Mesodermal cell (in vitro differentiated cells): ENCODE results near the gene ZNF230.
A peak's percentile ranks its signal among the peaks of the same experiment; 100 is the strongest.

ENCODE experiments used
- H3K27ac ChIP-seq: 2 replicates; pipeline ENCODE4 v1.7.0; 2013; ENCODE audit warnings: mild to moderate bottlenecking, low read depth, low read length, moderate library complexity; ENCODE audit not compliant: severe bottlenecking
- H3K36me3 ChIP-seq: 2 replicates; pipeline ENCODE4 v1.7.1; 2013; ENCODE audit warnings: mild to moderate bottlenecking, low read length, moderate library complexity; ENCODE audit not compliant: control insufficient read depth, insufficient read depth
- H3K4me1 ChIP-seq: one replicate; pipeline ENCODE4 v1.7.1; 2013; ENCODE audit warnings: mild to moderate bottlenecking, low read length; ENCODE audit not compliant: insufficient read depth, control insufficient read depth, poor library complexity, severe bottlenecking
- H3K4me3 ChIP-seq: 2 replicates; pipeline ENCODE4 v1.7.0; 2013; ENCODE audit warnings: low read length, control low read depth, mild to moderate bottlenecking; ENCODE audit not compliant: insufficient read depth, poor library complexity, severe bottlenecking; ENCODE audit errors: extremely low read depth
- H3K9me3 ChIP-seq: 2 replicates; pipeline ENCODE4 v1.7.1; 2013; ENCODE audit warnings: mild to moderate bottlenecking, low read length, moderate library complexity; ENCODE audit not compliant: control insufficient read depth
- WGBS, 2 experiments: methylation state at CpG; one replicate each; pipeline ENCODE4 v1.1.5; 2013; ENCODE audit warnings: missing lambda C conversion rate in 2 of 2; ENCODE audit not compliant: insufficient coverage in 2 of 2; 5-methylcytosine and 5-hydroxymethylcytosine counted together

ZNF230 gene

GRCh38 chr19:44042147-44042546 is 39.4 kb downstream of the ZNF230 start:
- no peaks in the 10 kb centered on the region for H3K36me3 ChIP-seq
- no peaks in the 10 kb centered on the region for H3K4me1 ChIP-seq
- H3K27ac ChIP-seq, result no peak overlapping the region
- 57% methylated on average over 1 of the region's 2 CpGs; no CpG with 5 or more reads in 1 of the 2 experiments for WGBS, 2 experiments
- H3K9me3 ChIP-seq, result no peaks in the 10 kb centered on the region
- H3K4me3 ChIP-seq, result no peak overlapping the region

- WGBS, 2 experiments, result 85 to 90% methylated on average over 17 to 21 of the region's 21 CpGs
- peaks cover 16% of the 10 kb centered on the region for H3K36me3 ChIP-seq
- H3K27ac ChIP-seq, result no peak overlapping the region
- H3K9me3 ChIP-seq, result no peaks in the 10 kb centered on the region
- H3K4me3 ChIP-seq, result peak overlapping the region; percentile 84
- no peaks in the 10 kb centered on the region for H3K4me1 ChIP-seq
These were observed 48.2 kb downstream of the ZNF230 start for GRCh38 chr19:44050740-44051649.

- H3K36me3 ChIP-seq, result peaks cover 17% of the 10 kb centered on the region
- no peaks in the 10 kb centered on the region for H3K4me1 ChIP-seq
- peak within 1 kb of the TSS; percentile 49 for H3K27ac ChIP-seq
- 4 to 6% methylated on average over 29 of the region's 38 CpGs for WGBS, 2 experiments
- no peaks in the 10 kb centered on the region for H3K9me3 ChIP-seq
- peak within 1 kb of the TSS; percentile 84 for H3K4me3 ChIP-seq
These were observed 49.1 kb downstream of the ZNF230 start, which contains the start of gene ZNF223 for GRCh38 chr19:44051650-44052402. ZNF223 (plus strand) TSS chr19:44052036; CDS start chr19:44055177, 3,141 bp downstream.

- H3K9me3 ChIP-seq, result no peaks in the 10 kb centered on the region
- H3K27ac ChIP-seq, result no peak overlapping the region
- WGBS, 2 experiments, result 91 to 93% methylated on average over 3 to 5 of the region's 5 CpGs
- no peaks in the 10 kb centered on the region for H3K4me1 ChIP-seq
- no peak overlapping the region for H3K4me3 ChIP-seq
- H3K36me3 ChIP-seq, result peaks cover 46% of the 10 kb centered on the region
These were observed 53.1 kb downstream of the ZNF230 start for GRCh38 chr19:44055870-44056269.

GRCh38 chr19:44059229-44059628 is 56.5 kb downstream of the ZNF230 start:
- Histone ChIP-seq H3K36me3 (peaks cover 75% of the 10 kb centered on the region), H3K4me1 (no peaks in the 10 kb centered on the region)
- WGBS, 2 experiments, result 80 to 100% methylated on average over 1 of the region's 2 CpGs

GRCh38 chr19:44061038-44061437 is 58.3 kb downstream of the ZNF230 start:
- Histone ChIP-seq H3K27ac (no peak overlapping the region), H3K4me3 (no peak overlapping the region), H3K9me3 (peaks cover 12% of the 10 kb centered on the region), H3K36me3 (peaks cover 75% of the 10 kb centered on the region), H3K4me1 (no peaks in the 10 kb centered on the region)
- WGBS, 2 experiments, result no CpG with 5 or more reads among the region's 1 CpG

More at GRCh38 chr19:44059229-44059628, 56.5 kb downstream of the ZNF230 start:
- Histone ChIP-seq H3K4me3 (no peak overlapping the region), H3K9me3 (no peaks in the 10 kb centered on the region), H3K27ac (no peak overlapping the region)
